HG02981 (cell line): ENCODE data around the gene CXADR.
"Not testable (repeated sequence)": the region's sequence is repeated elsewhere in the genome, so short reads cannot be mapped to it uniquely, and the experiment has no call there.

ENCODE experiments used
- ATAC-seq: cut with Tn5 transposase; IDR thresholded peaks from one replicate; pipeline ENCODE4 v1.9.1; 2021; ENCODE audit warnings: mild to moderate bottlenecking, moderate library complexity; ENCODE audit not compliant: unreplicated experiment

The CXADR gene

DNA sequence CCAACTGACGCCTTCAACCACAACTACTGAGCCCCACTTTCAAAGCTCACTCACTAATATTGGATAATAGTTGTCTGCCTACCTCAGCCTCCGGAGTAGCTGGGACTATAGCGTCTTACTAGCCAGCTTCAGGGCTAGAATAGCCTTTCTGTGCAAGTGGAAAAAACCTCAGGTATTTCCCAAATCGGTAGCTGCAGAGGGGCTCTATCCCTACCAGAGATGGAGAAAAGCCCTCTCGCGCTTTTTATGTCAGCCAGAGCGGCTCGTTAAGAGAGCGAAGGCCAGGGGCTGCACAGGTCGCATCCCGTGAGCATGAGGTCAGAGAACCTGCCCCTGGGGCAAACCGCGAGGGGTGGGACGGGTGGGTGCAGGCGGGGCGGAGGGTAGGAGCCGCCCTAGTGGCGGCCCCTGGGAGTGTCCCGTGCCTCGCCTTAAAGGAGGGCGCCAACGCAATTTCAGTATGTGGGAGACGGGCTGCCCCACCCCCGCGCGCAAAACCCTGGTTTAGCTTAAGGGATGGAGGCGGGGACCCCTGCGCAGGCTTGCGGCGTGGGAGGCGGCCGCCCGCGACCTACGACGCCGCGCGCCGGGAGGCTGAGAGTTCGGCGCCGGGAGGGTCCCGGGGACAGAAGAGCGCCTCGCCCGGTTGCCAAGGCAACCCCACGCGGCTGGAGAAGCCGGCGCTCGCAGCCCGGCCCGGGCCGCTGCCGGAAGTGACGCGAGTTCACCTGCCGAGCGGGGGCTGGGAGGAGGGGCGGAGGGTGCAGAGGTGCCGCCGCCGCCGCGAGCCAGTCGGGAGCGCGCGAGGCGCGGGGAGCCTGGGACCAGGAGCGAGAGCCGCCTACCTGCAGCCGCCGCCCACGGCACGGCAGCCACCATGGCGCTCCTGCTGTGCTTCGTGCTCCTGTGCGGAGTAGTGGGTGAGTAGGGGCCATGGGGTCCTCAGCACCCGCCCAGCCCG is at the start of gene CXADR:
TSS of gene CXADR (plus strand) at position 791 of the 961 bp plus-strand sequence. CDS start at position 878, 87 bp downstream.
- ATAC-seq = peak; percentile 77

DNA sequence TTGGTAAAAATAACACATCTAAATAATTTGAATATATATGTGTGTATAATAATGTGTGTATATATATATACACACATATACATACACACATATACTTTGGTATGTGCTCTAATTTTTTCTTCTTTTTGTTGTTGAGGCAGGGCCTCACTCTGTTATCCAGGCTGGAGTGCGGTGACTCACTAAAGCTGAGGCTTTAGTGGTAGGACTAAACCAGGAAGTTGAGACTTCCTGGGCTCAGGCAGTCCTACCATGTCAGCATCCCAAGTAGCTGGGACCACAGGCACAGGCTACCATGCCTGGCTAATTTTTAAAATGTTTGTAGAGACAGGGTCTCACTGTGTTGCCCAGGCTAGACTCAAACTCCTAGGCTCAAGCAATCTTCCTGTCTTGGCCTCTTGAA is 46.7 kb upstream of the CXADR start:
- ATAC-seq = no peak

DNA sequence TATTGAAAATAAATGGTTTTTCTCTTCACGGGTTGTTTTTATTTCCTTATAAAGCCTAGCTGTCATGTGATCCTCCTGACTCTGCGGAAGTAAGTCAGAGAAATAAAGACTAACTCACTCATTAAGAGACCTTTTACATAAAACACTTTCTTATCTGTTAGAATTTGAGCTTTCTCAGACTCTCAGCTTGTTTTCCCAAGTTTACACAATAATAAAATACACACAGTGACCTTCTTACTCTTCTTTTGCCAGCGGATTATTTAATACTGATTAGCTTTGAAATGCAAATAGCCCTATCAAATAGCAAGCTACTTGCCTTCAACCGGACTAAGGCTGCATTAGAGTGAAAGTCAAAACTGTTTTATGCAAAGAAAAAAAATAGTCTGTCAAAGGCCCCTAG is 45.5 kb upstream of the CXADR start:
- ATAC-seq = no peak

DNA sequence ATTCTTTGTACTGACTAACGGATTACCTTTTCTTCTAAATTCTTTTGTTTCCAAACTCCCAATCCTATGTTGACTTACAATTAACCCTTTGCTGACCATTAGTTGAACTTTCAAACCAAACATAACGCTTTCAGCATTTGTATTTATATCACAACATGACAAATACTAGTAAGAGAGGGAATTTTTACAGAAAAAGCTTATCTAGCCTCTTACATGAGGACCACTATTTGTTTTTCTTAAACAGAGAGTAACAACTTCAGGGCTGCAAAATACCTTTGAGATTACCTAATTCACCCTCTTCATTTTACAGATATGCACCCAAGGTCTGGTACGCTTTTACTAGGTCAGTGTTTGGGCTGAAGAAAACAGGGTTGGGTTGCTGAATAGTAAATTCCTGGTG is 45.0 kb upstream of the CXADR start:
- no peak for ATAC-seq

- no peak for ATAC-seq
These were observed 44.1 kb upstream of the CXADR start for GRCh38 chr21:17468698-17469097.

- ATAC-seq = no peak
These were observed 43.1 kb upstream of the CXADR start for GRCh38 chr21:17469727-17470126.

DNA sequence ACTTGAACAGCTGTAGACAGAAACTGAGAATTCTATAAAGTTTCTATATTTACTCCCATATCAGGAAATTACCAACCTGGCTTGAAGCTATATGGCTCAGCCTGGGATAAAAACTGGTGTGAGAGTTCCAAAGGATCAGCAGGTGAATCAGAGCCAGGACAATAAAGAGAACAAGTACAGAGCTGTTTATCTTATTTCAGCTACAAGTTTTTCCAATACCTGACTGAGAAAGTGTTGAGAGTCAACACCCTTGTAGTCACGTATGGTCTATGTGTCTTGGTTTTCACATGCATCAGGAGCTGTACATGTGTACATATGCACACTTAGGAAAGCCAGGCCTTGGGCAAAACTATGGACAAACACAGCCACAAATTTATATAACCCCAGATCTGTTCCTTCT is 40.7 kb upstream of the CXADR start:
- no peak for ATAC-seq

- no peak for ATAC-seq
These were observed 40.1 kb upstream of the CXADR start for GRCh38 chr21:17472592-17473271.

- no peak for ATAC-seq
These were observed 36.8 kb upstream of the CXADR start for GRCh38 chr21:17476006-17476405.

GRCh38 chr21:17478156-17478555 is 34.7 kb upstream of the CXADR start:
- not testable (repeated sequence) for ATAC-seq

- ATAC-seq = no peak
These were observed 33.2 kb upstream of the CXADR start for GRCh38 chr21:17479606-17480005.

DNA sequence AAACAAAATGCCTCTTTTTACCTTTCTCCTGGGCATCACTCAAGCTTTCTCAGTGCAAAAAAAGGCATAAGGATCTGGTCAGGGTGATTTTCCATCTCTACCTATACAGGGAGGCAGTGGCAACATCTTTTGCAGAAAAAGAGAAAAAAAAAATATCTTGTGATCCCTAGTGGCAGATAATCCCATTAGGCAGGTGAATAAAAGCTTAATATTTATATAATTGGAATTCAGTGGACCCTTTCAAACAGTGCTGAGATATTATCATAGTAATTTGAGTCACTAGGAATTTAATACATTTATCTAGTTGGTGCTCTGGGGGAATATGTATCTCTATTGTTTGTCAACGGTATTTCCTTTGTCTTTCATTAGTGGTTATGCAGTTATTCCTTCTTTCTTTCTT is 29.9 kb upstream of the CXADR start:
- no peak for ATAC-seq

DNA sequence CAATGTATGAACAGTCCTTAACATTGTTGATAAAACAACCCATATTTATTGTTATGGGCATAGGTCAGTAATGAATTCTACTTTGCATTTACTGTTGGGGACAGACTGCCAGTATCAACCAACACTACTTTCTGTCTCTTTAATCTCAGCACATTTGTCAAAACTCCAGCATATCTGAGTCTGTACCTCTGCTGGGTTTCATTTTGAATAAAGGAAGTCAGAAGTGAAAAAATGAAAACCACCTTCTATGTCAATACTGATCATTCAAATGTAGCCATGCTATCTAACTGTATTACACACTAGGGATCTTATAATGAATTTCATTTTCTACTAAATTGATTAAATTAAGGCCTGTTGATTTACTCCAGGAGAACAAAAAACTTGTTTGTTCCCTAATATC is 24.2 kb upstream of the CXADR start:
- ATAC-seq = peak; percentile 53

DNA sequence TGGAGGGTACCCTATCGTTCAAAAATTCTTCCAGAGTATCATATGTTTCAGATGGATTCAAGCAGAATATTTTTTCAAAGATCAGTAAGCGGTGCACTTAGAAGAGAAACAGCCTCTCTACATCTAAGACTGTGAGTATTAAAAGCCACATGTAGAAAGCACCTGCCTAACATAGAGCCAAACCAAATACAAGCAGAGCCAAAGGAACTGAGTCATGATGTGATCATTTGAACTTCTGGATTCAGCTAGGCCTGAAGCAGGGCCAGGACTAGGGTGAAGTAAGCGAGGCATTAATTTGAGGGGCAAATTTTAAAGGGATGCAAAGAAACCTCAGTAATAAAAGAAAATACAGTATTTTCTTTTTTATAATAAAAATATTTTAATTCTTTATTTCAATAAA is 23.3 kb upstream of the CXADR start:
- not testable (repeated sequence) for ATAC-seq

DNA sequence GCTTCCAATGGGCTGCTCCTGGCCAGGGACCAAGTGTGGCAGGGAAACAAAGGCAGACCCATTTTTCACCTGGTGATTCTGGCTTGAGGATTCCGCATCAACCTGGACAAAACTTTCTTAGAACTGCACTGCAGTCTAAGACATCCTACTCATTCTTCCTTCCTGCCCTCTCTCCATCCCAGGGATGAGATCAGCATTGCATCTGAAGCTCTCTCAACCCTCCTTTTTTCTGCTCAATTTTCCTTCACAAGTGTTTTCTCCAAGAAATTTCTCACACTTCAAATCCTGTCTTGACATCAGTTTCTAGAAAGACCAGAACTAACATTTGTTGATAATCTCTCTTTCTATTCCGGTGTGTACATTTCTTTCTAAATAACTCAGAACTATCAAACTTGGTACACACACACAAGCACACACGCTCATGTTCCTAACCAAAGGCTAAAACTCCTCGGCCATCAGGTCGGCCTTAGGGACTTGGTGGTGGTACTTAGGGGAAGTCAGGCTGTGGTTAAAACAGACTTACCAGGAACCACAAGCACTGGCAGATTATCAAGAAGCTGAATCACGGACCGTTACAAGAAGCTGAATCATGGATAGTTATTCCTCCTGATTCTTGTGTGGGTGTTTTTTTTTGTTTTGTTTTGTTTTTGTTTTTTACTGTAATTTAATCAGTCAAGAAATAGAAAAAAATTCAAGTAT is 21.0 kb upstream of the CXADR start:
- ATAC-seq = no peak

- ATAC-seq = no peak
These were observed 20.3 kb upstream of the CXADR start for GRCh38 chr21:17492415-17493168.

DNA sequence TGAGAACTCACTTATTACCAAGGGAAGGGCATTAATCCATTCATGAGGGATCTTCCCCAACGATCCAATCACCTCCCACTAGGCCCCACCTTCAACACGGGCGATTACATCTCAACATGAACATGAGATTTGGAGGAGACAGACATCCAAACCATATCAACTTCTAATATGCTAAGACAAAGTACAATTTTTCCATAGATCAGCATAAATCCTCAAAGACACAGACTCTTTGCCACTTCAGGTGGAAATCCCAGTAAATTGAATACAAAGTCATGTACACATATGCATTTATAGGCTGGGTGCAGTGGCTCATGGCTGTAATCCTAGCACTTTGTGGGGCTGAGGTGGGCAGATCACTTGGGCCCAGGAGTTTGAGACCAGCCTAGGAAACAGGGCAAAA is 18.8 kb upstream of the CXADR start:
- ATAC-seq = no peak

- no peak for ATAC-seq
These were observed 17.2 kb upstream of the CXADR start for GRCh38 chr21:17495680-17496079.

DNA sequence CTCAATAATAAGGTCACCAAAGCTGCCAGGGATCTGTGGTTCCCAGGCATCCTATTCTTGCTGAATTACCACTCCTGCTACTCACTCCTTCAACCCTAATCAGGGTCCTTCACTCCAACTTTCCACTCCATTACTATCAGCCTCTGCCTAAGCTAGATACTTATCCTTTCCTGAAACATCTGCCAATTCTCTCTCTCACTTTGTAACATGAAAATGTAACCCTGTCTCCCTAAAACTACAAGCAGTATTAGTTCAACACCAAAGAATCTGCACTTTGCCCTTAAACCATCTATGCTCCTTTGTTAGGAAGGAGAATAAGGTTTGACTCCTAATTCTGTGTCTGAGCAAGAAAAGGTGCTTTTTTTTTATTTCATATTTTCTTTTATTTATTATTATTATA is 15.5 kb upstream of the CXADR start:
- no peak for ATAC-seq

DNA sequence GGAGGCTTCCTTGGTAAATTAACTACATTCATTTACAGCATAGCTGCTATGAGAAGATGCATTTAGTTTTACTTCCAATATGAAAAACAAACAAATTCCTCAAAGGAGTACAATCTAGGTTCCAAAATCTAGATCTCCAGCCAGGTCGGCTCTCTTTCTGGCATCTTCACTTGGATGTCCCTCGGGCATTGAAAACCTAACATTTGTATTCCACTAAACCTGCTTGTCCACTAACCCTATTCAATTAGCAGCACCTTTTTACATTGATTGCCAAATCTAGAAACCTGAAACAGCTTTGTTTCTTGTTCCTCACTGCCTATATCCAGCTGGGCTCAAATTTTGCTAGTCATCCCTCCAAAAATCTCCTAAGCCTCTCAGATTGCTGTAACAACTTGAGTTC is 14.3 kb upstream of the CXADR start:
- ATAC-seq = no peak
